Hepatocyte (in vitro differentiated cells): ENCODE measurements around the gene LHPP. TPM values are rescaled to one million over a fixed set of nuclear protein-coding genes. Genes with fewer than 3 reads are reported as not detected.
A peak's percentile ranks its signal among the peaks of the same experiment; 100 is the strongest.

ENCODE experiments used
- DNase-seq: peaks from one replicate; pipeline ENCODE4 v3.0.0-alpha.2; 2016; ENCODE audit warnings: low spot score
- H2AFZ ChIP-seq: fragments of 200-600 bp; sonication (generic); 2 replicates; pipeline ENCODE4 v1.6.0; 2016; ENCODE audit warnings: antibody characterized with exemption, mild to moderate bottlenecking
- H3K27ac ChIP-seq: fragments of 200-600 bp; sonication (generic); 2 replicates; pipeline ENCODE4 v1.5.1; 2016; ENCODE audit warnings: mild to moderate bottlenecking
- H3K27me3 ChIP-seq: fragments of 200-600 bp; sonication (generic); 2 replicates; pipeline ENCODE4 v1.6.1; 2016
- H3K36me3 ChIP-seq: fragments of 200-600 bp; sonication (generic); replicated peaks from 2 replicates; pipeline ENCODE4 v1.5.1; 2016; ENCODE audit warnings: low read depth; ENCODE audit not compliant: insufficient read depth
- H3K4me1 ChIP-seq: fragments of 200-600 bp; sonication (generic); 2 replicates; pipeline ENCODE4 v1.5.1; 2016; ENCODE audit warnings: mild to moderate bottlenecking, moderate library complexity; ENCODE audit not compliant: insufficient read depth
- H3K4me2 ChIP-seq: fragments of 200-600 bp; sonication (generic); 2 replicates; pipeline ENCODE4 v1.6.0; 2016
- H3K4me3 ChIP-seq: fragments of 200-600 bp; sonication (generic); 2 replicates; pipeline ENCODE4 v1.5.1; 2016; ENCODE audit warnings: mild to moderate bottlenecking
- H3K79me2 ChIP-seq: fragments of 200-600 bp; sonication (generic); 2 replicates; pipeline ENCODE4 v1.6.0; 2017; ENCODE audit warnings: mild to moderate bottlenecking
- H3K9me2 ChIP-seq: fragments of 200-600 bp; sonication (generic); replicated peaks from 2 replicates; pipeline ENCODE4 v1.6.0; 2017; ENCODE audit warnings: mild to moderate bottlenecking; ENCODE audit not compliant: insufficient read depth
- H3K9me3 ChIP-seq: fragments of 200-600 bp; sonication (generic); 2 replicates; pipeline ENCODE4 v1.5.1; 2016; ENCODE audit warnings: low read depth, mild to moderate bottlenecking
- H4K20me1 ChIP-seq: fragments of 200-600 bp; sonication (generic); 2 replicates; pipeline ENCODE4 v1.6.0; 2016; ENCODE audit warnings: mild to moderate bottlenecking; ENCODE audit not compliant: insufficient read depth, poor library complexity, severe bottlenecking
- EZH2 ChIP-seq: fragments of 200-600 bp; sonication (generic); IDR thresholded peaks from 2 replicates; pipeline ENCODE4 v1.6.1; 2016; ENCODE audit warnings: antibody characterized with exemption, mild to moderate bottlenecking, borderline replicate concordance
- EZH2phosphoT487 ChIP-seq: fragments of 200-600 bp; sonication (generic); IDR thresholded peaks from one replicate; pipeline ENCODE4 v1.6.1; 2018; ENCODE audit warnings: antibody characterized with exemption, mild to moderate bottlenecking, low read depth, moderate library complexity; ENCODE audit not compliant: unreplicated experiment, severe bottlenecking
- WGBS: methylation state at CpG from one replicate; pipeline ENCODE4 v1.1.6; 2016; ENCODE audit warnings: low lambda C conversion rate; ENCODE audit errors: missing lambda C conversion rate; 5-methylcytosine and 5-hydroxymethylcytosine counted together
- polyA plus RNA-seq: library from polyadenylated mRNA; unstranded; fragments of >200 nt; fragmentation: Nextera tagmentation; extraction: Ambion mirVana; gene quantifications from 2 replicates; pipeline ENCODE4 v1.2.1, GENCODE V29; 2016
- total RNA-seq: library from RNA; depleted of rRNA; stranded (reverse); fragments of >200 nt; gene quantifications from 2 replicates; pipeline ENCODE4 v1.2.3, GENCODE V29; 2014
- TF ChIP-seq, protein P1 (sequence below): fragments of 200-600 bp; sonication (generic); IDR thresholded peaks from 2 replicates; pipeline ENCODE4 v1.5.1; 2016; ENCODE audit warnings: antibody characterized with exemption, mild to moderate bottlenecking; ENCODE audit not compliant: poor library complexity

Gene LHPP
- total and polyA plus RNA-seq, 2 experiments from 2014 or later, result 29.4 to 30.3 TPM

DNA sequence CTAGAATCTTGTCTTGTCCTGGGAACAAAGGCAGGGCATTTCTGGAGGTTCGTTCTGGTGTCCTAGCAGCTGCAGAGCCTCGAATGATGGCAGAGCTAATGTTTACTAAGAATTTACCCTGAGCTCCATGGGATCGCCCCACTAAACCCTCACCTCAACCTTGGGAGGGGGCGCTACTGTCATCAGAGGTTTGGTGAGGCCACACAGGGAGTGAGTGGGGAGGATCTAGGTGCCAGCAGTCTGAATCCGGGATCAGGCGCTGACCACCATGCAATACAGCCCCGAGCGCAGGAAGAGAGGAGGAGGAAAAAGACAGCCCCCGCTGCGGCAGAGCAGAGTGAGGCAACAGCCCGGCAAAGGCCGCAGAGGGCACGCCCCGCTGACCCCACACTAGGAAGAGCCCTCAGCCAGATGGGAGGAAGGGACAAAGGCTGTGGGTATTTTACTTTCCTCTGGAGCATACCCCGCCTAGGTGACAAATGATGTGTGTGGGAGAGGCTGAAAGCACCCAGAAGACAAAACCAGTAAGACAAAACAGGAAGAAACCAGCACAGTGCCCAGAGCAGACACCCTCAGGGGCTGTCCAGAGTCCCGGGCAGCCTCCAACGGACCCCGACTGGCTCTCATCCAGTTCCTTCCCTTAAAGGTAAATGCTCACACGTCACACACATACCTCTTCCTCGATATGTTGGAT lies 179.1 kb downstream of the LHPP start:
- peaks cover 5% of the 10 kb centered on the region for H4K20me1 ChIP-seq
- H3K27ac ChIP-seq, result no peak overlapping the region
- TF ChIP-seq EZH2 (no peak), EZH2phosphoT487 (no peak)
- TF ChIP-seq, protein P1, sequence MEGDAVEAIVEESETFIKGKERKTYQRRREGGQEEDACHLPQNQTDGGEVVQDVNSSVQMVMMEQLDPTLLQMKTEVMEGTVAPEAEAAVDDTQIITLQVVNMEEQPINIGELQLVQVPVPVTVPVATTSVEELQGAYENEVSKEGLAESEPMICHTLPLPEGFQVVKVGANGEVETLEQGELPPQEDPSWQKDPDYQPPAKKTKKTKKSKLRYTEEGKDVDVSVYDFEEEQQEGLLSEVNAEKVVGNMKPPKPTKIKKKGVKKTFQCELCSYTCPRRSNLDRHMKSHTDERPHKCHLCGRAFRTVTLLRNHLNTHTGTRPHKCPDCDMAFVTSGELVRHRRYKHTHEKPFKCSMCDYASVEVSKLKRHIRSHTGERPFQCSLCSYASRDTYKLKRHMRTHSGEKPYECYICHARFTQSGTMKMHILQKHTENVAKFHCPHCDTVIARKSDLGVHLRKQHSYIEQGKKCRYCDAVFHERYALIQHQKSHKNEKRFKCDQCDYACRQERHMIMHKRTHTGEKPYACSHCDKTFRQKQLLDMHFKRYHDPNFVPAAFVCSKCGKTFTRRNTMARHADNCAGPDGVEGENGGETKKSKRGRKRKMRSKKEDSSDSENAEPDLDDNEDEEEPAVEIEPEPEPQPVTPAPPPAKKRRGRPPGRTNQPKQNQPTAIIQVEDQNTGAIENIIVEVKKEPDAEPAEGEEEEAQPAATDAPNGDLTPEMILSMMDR, result no peak
- peaks cover 31% of the 10 kb centered on the region for H3K79me2 ChIP-seq
- WGBS, result 67% methylated on average over 18 of the region's 20 CpGs
- H2AFZ ChIP-seq, result no peak overlapping the region
- no peaks in the 10 kb centered on the region for H3K36me3 ChIP-seq
- no peak overlapping the region for H3K4me3 ChIP-seq
- no peaks in the 10 kb centered on the region for H3K27me3 ChIP-seq
- H3K4me2 ChIP-seq, result peak overlapping the region; percentile 21
- H3K9me2 ChIP-seq, result no peaks in the 10 kb centered on the region
- no peak for DNase-seq
- H3K9me3 ChIP-seq, result no peaks in the 10 kb centered on the region
- H3K4me1 ChIP-seq, result peaks cover 11% of the 10 kb centered on the region

DNA sequence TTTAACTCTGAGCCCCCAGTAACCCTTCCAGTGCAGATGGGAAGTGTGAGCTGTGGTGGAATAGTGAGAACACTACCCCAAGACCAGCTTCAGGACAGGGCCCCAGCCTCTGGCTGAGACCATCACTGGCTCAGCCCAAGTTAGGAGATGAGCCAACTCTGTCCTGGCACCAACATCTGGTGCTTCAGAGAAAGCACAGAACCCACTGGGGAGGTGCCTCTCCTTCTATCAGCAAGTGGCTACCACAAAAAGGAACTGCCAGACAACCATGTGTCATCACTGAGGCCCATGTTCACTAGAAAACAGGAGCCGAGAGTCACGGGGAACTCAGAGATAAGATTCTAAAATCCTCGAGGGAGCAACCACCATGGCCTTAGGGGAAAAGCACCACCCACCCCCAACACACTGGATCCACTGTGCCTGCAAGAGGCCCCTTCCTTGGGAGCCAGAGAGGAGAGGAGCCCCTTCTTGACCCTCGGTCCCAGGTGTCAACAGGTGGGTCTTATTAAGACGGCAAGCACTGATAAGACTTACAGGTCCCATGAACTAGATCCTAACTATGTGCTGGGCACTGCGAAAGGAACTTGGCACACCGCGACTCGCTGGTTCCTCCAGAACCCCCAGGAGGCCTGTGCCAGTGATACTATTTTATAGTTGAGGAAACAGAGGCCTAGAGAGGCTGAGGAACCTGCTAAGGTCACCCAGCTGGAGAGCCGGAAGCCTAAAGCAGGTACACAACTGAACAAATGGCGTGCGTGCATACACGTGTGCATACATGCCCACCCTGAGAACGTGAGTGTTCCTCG lies 179.9 kb downstream of the LHPP start:
- Histone ChIP-seq H3K36me3 (no peaks in the 10 kb centered on the region), H3K4me2 (peak overlapping the region; percentile 21), H3K79me2 (peaks cover 35% of the 10 kb centered on the region), H3K9me3 (no peaks in the 10 kb centered on the region), H3K4me3 (no peak overlapping the region), H4K20me1 (peaks cover 5% of the 10 kb centered on the region), H3K4me1 (peaks cover 19% of the 10 kb centered on the region), H3K27me3 (no peaks in the 10 kb centered on the region), H2AFZ (no peak overlapping the region), H3K9me2 (no peaks in the 10 kb centered on the region), H3K27ac (no peak overlapping the region)
- peak; percentile 32 for DNase-seq
- no peak for TF ChIP-seq EZH2
- TF ChIP-seq, protein P1, result no peak
- TF ChIP-seq EZH2phosphoT487, result no peak
- 80% methylated on average over 14 of the region's 15 CpGs for WGBS

DNA sequence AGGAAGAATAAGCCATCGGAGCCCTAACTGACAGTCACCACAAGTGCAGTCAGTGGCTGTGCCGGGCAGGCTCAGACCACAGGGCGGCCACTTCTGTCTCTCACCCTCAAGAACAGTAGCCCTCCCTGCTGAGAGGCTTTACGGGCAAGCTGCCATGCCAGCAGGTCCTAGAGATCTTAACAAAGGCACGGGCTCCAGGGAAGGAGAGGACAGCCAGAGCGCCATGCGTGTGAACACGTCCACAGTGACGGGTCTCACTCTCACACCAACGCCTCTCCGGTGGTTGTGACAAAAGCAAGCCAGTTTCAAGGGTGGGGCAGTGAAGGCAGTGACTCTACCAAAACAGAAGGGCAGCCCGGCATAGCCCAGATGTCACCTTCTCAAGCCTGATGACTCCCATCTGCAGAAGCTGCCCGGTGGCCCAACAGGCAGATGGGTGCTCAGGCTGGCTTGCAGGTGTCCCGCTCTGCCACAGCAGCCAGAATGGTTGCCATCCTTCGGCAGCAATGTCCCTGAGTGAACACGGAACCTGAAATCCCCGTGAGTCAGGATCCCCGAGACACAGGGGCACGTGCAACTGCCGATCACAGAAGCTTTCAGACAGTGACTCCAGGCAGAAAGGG lies 180.6 kb downstream of the LHPP start:
- H3K9me3 ChIP-seq, result no peaks in the 10 kb centered on the region
- WGBS, result 97% methylated on average over 20 of the region's 20 CpGs
- no peaks in the 10 kb centered on the region for H3K36me3 ChIP-seq
- TF ChIP-seq EZH2phosphoT487 (no peak), EZH2 (no peak)
- TF ChIP-seq, protein P1, result no peak
- H3K9me2 ChIP-seq, result no peaks in the 10 kb centered on the region
- H3K79me2 ChIP-seq, result peaks cover 38% of the 10 kb centered on the region
- no peak for DNase-seq
- H3K4me2 ChIP-seq, result no peak overlapping the region
- H3K4me1 ChIP-seq, result peaks cover 24% of the 10 kb centered on the region
- H3K27me3 ChIP-seq, result no peaks in the 10 kb centered on the region
- H3K27ac ChIP-seq, result no peak overlapping the region
- H3K4me3 ChIP-seq, result no peak overlapping the region
- H2AFZ ChIP-seq, result no peak overlapping the region
- peaks cover 5% of the 10 kb centered on the region for H4K20me1 ChIP-seq
